ENCODE results near the gene CCDC33.

The CCDC33 gene

DNA sequence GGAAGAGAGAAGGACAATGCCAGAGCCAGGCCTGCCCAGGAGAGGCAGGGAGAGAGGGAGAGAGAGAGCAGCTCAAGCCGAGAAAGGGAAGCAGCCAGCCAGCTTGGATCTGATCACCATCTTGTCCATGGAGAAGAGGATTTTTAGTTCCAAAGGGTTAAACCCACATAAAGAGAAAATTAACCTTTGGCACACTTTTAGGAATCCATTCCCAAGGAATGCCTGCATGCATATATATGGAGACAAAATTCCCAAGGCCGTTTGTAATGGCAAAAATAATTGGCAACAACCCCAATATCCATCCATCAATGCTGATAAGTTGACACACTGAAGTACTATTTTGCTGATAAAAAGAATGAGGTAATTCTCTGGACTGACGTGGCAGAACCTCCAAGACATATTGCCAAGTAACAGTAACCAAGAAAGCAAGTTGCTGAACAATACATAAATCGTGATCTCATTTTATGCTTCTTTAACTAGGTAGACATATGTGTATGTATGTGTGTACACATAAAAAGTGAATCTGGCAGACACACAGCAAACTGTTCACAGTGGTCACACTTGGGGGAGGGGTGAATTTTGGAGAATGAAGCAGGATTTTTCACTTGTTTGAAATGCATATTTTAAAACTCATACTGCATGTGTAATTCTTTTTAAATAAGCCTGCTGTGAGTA, 26.0 kb upstream of the CCDC33 start:
- Histone ChIP-seq H3K27ac (ENCODE audit: extremely low read depth, low read depth, low read length) (peak overlapping the region; percentile 55), H3K4me1 (ENCODE audit: control insufficient read depth, insufficient read depth, low read length) (peaks cover 19% of the 10 kb centered on the region), H3K36me3 (ENCODE audit: control insufficient read depth in 2 of 2, insufficient read depth in 1 of 2, low read length in 2 of 2) (no peaks in the 10 kb centered on the region), H3K4me3 (ENCODE audit: low read depth, low read length) (no peak overlapping the region), H3K9me3 (ENCODE audit: control insufficient read depth, insufficient read depth, low read depth, low read length) (no peaks in the 10 kb centered on the region)
- CTCF ChIA-PET = interaction anchor here (0.5 to 2.5 kb wide), 7 partner anchors 8 to 94 kb away, joined by 3 to 9 read pairs (median 3); partner anchors contain the start of gene STRA6
- POLR2A ChIA-PET = interaction anchor here (0.9 to 3.7 kb wide), 3 partner anchors 9 to 34 kb away, joined by 3 to 15 read pairs (median 5); no protein-coding TSS in a partner anchor
- TF ChIP-seq ZNF146 (tag by site-specific recombination; IDR thresholded peaks at IDR 0.05) = peak; percentile 90
- peak; percentile 88 for TF ChIP-seq ZNF24 (tag by site-specific recombination; IDR thresholded peaks at IDR 0.05)
- TF ChIP-seq ZNF324 (tag by site-specific recombination; IDR thresholded peaks at IDR 0.05) = peak; percentile 90
- peak; percentile 37; the same call in 1 of the 2 replicates for TF ChIP-seq ZNF394 (tag by site-specific recombination; IDR thresholded peaks at IDR 0.05; ENCODE audit: borderline replicate concordance)
- TF ChIP-seq IKZF3 (tag by site-specific recombination; IDR thresholded peaks at IDR 0.05) = peak; percentile 74
- TF ChIP-seq YY2 (tag by site-specific recombination; IDR thresholded peaks at IDR 0.05) = peak; percentile 62
- peak; percentile 86 for TF ChIP-seq ZNF600 (tag by site-specific recombination; IDR thresholded peaks at IDR 0.05)
- TF ChIP-seq ZSCAN23 (tag by site-specific recombination; IDR thresholded peaks at IDR 0.05) = peak; percentile 79
- TF ChIP-seq KLF10 (tag by site-specific recombination; IDR thresholded peaks at IDR 0.05) = peak; percentile 84
- TF ChIP-seq HOXD13 (CRISPR knock-in tag; IDR thresholded peaks at IDR 0.05; ENCODE audit: borderline replicate concordance) = no peak
- TF ChIP-seq, protein P1, sequence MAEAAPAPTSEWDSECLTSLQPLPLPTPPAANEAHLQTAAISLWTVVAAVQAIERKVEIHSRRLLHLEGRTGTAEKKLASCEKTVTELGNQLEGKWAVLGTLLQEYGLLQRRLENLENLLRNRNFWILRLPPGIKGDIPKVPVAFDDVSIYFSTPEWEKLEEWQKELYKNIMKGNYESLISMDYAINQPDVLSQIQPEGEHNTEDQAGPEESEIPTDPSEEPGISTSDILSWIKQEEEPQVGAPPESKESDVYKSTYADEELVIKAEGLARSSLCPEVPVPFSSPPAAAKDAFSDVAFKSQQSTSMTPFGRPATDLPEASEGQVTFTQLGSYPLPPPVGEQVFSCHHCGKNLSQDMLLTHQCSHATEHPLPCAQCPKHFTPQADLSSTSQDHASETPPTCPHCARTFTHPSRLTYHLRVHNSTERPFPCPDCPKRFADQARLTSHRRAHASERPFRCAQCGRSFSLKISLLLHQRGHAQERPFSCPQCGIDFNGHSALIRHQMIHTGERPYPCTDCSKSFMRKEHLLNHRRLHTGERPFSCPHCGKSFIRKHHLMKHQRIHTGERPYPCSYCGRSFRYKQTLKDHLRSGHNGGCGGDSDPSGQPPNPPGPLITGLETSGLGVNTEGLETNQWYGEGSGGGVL (tag by site-specific recombination; IDR thresholded peaks at IDR 0.05) = peak; percentile 64
- TF ChIP-seq EGR2 (tag by site-specific recombination; IDR thresholded peaks at IDR 0.05; ENCODE audit: low read depth) = no peak
- peak; percentile 58; the same call in 1 of the 2 replicates for TF ChIP-seq BCL11A (tag by site-specific recombination; IDR thresholded peaks at IDR 0.05; ENCODE audit: low read depth)
- 0 out of 2 replicates have a peak, but pooled peaks have one; percentile 2 for TF ChIP-seq ZNF610 (tag by site-specific recombination; IDR thresholded peaks at IDR 0.05; ENCODE audit: borderline replicate concordance)
- peak; percentile 50; the same call in 1 of the 2 replicates for TF ChIP-seq ZNF449 (tag by site-specific recombination; IDR thresholded peaks at IDR 0.05)
- no peak for TF ChIP-seq ZBTB1 (tag by site-specific recombination; IDR thresholded peaks at IDR 0.05)
- TF ChIP-seq BCL11B (tag by site-specific recombination; IDR thresholded peaks at IDR 0.05; ENCODE audit: low read depth) = peak; percentile 87; the same call in 1 of the 2 replicates
- peak; percentile 83 for TF ChIP-seq SP7 (tag by site-specific recombination; IDR thresholded peaks at IDR 0.05)
- TF ChIP-seq ZNF645 (tag by site-specific recombination; IDR thresholded peaks at IDR 0.05) = no peak
- 0 out of 2 replicates have a peak, but pooled peaks have one; percentile 19 for TF ChIP-seq ZSCAN4 (tag by site-specific recombination; IDR thresholded peaks at IDR 0.05)
- TF ChIP-seq ZNF629 (tag by site-specific recombination; IDR thresholded peaks at IDR 0.05) = peak; percentile 97
- no peak for TF ChIP-seq ZNF132 (tag by site-specific recombination; IDR thresholded peaks at IDR 0.05; ENCODE audit: borderline replicate concordance)
- TF ChIP-seq ZNF664 (tag by site-specific recombination; IDR thresholded peaks at IDR 0.05) = peak; percentile 95
- no peak for TF ChIP-seq ZNF221 (tag by site-specific recombination; IDR thresholded peaks at IDR 0.05; ENCODE audit: borderline replicate concordance)
- TF ChIP-seq ZNF10 (tag by site-specific recombination; IDR thresholded peaks at IDR 0.05) = peak; percentile 54
- no peak for TF ChIP-seq ZNF654 (tag by site-specific recombination; IDR thresholded peaks at IDR 0.05; ENCODE audit: low read depth)
- TF ChIP-seq FEZF1 (tag by site-specific recombination; IDR thresholded peaks at IDR 0.05) = peak; percentile 52; the same call in 1 of the 2 replicates
- TF ChIP-seq ZXDB (tag by site-specific recombination; IDR thresholded peaks at IDR 0.05) = peak; percentile 91
- TF ChIP-seq, protein P2, sequence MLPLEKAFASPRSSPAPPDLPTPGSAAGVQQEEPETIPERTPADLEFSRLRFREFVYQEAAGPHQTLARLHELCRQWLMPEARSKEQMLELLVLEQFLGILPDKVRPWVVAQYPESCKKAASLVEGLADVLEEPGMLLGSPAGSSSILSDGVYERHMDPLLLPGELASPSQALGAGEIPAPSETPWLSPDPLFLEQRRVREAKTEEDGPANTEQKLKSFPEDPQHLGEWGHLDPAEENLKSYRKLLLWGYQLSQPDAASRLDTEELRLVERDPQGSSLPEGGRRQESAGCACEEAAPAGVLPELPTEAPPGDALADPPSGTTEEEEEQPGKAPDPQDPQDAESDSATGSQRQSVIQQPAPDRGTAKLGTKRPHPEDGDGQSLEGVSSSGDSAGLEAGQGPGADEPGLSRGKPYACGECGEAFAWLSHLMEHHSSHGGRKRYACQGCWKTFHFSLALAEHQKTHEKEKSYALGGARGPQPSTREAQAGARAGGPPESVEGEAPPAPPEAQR (tag by site-specific recombination; IDR thresholded peaks at IDR 0.05) = no peak
- TF ChIP-seq, protein P3, sequence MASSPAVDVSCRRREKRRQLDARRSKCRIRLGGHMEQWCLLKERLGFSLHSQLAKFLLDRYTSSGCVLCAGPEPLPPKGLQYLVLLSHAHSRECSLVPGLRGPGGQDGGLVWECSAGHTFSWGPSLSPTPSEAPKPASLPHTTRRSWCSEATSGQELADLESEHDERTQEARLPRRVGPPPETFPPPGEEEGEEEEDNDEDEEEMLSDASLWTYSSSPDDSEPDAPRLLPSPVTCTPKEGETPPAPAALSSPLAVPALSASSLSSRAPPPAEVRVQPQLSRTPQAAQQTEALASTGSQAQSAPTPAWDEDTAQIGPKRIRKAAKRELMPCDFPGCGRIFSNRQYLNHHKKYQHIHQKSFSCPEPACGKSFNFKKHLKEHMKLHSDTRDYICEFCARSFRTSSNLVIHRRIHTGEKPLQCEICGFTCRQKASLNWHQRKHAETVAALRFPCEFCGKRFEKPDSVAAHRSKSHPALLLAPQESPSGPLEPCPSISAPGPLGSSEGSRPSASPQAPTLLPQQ (tag by site-specific recombination; IDR thresholded peaks at IDR 0.05) = peak; percentile 87
